ENCODE results near the gene ANKRD24. TPM values are rescaled to one million over a fixed set of nuclear protein-coding genes. Genes with fewer than 3 reads are reported as not detected.
"Not testable (repeated sequence)": the region's sequence is repeated elsewhere in the genome, so short reads cannot be mapped to it uniquely, and the experiment has no call there.

The ANKRD24 gene
- total and polyA plus RNA-seq, 8 donors = 0.58 to 2.3 (median 1.3) TPM

GRCh38 chr19:4186087-4186993 is 3.9 kb downstream of the ANKRD24 start:
- Histone ChIP-seq H3K4me1 (peaks cover 5 to 18% of the 10 kb centered on the region in 2 donors), H3K9me3 (no peaks in the 10 kb centered on the region), H3K36me3 (no peaks in the 10 kb centered on the region), H3K27me3 (no peaks in the 10 kb centered on the region), H3K27ac (no peak overlapping the region), H3K4me3 (no peak overlapping the region)
- intact Hi-C loops (cut with DNase I) = no loop called here
- peak; percentile 54 to 86 for TF ChIP-seq CTCF (IDR thresholded peaks at IDR 0.05)
- DNase-seq (peak in 3 of 4 donors; percentile 22 to 75 (median 52)), ATAC-seq (peak; percentile 76)

GRCh38 chr19:4187313-4188122 is 5.0 kb downstream of the ANKRD24 start:
- Histone ChIP-seq H3K36me3 (no peaks in the 10 kb centered on the region), H3K27ac (no peak overlapping the region), H3K4me3 (no peak overlapping the region), H3K27me3 (peaks cover 0 to 3% of the 10 kb centered on the region in 2 donors), H3K9me3 (no peaks in the 10 kb centered on the region), H3K4me1 (peaks cover 5 to 11% of the 10 kb centered on the region in 2 donors)
- DNase-seq = no peak
- TF ChIP-seq CTCF (IDR thresholded peaks at IDR 0.05) = no peak
- ATAC-seq = no peak
- intact Hi-C loops (cut with DNase I) = no loop called here

GRCh38 chr19:4189641-4190040 is 7.2 kb downstream of the ANKRD24 start:
- TF ChIP-seq CTCF (IDR thresholded peaks at IDR 0.05) = no peak
- intact Hi-C loops (cut with DNase I) = no loop called here

GRCh38 chr19:4192537-4192936 is 10.0 kb downstream of the ANKRD24 start:
- H3K27me3 ChIP-seq = peaks cover under 1 to 51% of the 10 kb centered on the region in 2 donors
- H3K9me3 ChIP-seq; H3K27ac ChIP-seq; H3K4me1 ChIP-seq; ATAC-seq; DNase-seq; H3K36me3 ChIP-seq; H3K4me3 ChIP-seq; intact Hi-C loops (cut with DNase I): not testable (repeated sequence)

More at GRCh38 chr19:4189641-4190040, 7.2 kb downstream of the ANKRD24 start:
- no peak overlapping the region for H3K4me3 ChIP-seq
- no peak for DNase-seq
- no peaks in the 10 kb centered on the region for H3K36me3 ChIP-seq
- peaks cover 0 to 22% of the 10 kb centered on the region in 2 donors for H3K27me3 ChIP-seq
- H3K9me3 ChIP-seq = no peaks in the 10 kb centered on the region
- no peaks in the 10 kb centered on the region for H3K4me1 ChIP-seq
- H3K27ac ChIP-seq = no peak overlapping the region
- ATAC-seq = no peak

- Histone ChIP-seq H3K4me3 (no peak overlapping the region), H3K9me3 (no peaks in the 10 kb centered on the region), H3K27ac (no peak overlapping the region), H3K27me3 (peaks cover 12 to 69% of the 10 kb centered on the region in 2 donors), H3K36me3 (no peaks in the 10 kb centered on the region), H3K4me1 (peaks cover 0 to 8% of the 10 kb centered on the region in 2 donors)
- no peak for DNase-seq
- TF ChIP-seq CTCF (IDR thresholded peaks at IDR 0.05) = no peak
- no peak for ATAC-seq
- intact Hi-C loops (cut with DNase I) = no loop called here
Observed at GRCh38 chr19:4194353-4194752, 11.9 kb downstream of the ANKRD24 start.
